HuH-7.5 (cell line): ENCODE results near the gene ITPKB.
"Not testable (repeated sequence)": the region's sequence is repeated elsewhere in the genome, so short reads cannot be mapped to it uniquely, and the experiment has no call there.

Experiments used
- DNase-seq: peaks from one replicate; pipeline ENCODE4 v3.0.0; 2011; ENCODE audit warnings: low spot score

Gene ITPKB

DNA sequence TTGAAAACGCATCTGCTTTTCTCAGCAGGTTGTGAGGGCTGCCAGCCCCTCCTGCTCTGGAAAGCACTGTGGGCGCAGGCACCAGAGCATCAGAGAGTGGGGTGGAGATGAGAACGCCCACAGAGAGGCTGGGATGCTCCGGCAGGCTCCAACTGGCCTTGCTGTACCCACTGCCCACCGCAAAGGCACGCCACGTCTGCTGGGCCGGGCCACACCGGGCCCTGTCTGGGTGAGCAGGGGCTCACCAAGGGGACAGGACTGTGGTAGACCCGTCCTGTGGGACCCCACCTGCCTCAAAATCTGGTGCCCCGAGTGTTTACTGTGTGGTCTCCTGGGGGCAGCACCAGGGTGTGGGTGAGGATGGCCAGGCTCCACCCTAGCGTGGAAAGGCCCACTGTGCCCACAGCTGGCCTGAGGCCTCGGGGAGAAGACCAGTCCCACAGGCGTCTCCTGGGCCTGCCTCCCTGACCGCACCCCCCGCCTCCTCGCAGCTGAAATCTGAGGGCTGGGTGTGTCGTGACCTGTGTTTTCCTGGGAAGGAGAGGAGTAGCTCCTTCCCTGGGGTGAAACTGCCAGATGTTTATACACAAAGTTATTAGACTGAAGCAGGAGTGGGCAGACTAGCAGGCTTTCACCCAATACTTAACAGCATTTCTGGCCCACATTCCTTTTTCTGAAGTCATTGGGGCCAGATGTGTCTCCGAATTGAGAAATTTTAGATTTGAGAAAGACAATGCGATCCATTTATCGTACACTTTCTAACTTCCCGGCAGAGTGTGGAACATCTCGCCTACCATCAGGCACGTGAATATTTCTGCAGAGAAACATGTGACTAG, 136.7 kb downstream of the ITPKB start:
- no peak for DNase-seq

DNA sequence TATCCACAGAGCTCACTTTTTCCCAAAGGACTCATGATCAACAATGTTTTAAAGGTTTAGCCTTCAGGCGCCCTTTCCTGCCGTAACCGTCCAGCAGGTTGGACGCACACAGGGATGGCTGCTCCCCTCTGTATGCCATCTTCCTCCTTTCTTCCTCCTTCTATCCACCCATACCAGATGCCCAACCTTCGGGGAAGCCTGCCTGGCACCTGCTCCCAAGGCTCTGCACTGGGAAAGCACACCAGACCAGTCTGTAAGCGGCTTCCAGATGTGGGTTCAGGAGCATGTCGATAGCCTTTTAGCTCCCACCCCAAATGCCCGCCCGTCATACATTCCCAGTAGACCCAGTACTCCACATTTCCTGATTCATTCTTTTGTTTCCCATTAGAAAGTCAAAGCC, 137.6 kb downstream of the ITPKB start:
- no peak for DNase-seq

DNA sequence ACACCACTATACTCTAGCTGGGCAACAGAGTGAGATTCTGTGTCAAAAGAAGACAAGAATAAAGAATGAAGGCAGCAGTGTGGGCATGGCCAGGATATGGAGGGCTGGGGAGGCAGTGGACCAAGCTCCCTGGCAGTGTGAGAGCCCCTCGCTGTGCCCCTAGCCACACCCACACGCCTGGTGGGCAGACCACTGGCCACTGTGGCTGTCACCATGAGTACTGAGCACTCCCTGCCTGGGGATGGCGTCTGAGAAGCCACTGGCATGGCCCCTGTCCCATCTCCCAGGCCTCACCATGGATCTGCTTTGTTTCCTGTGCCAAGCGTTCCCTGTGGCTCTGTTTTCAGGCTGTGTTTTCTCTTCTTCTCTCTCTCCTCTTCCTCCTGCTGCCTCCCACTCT, 138.8 kb downstream of the ITPKB start:
- no peak for DNase-seq

DNA sequence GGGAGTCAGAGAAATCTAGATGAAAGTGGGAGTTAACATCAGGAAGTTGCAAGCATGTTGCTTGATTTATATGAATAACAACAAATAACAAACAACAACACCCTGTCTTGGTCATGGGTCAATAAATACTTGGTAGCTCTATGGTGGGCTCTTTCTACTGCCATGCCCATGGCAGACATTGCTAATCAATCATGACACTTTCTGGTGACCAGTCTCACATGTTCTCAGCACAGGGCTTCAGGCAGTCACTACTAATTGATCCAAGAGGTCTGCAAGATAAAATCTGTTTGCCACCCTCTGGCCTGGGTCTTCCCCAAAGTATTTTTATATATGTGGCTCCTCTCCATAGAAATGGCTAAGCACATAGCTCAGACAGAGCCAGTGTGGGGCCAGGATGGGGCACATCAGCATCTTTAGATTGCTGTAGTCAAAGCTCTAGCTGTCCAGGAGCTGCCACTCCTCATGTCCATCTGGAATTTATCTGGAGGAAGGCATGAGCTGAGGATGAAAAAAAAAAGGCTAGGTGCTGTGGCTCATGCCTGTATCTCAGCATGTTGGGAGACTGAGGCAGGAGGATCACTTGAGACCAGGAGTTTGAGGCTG, 139.3 kb downstream of the ITPKB start:
- DNase-seq = no peak

DNA sequence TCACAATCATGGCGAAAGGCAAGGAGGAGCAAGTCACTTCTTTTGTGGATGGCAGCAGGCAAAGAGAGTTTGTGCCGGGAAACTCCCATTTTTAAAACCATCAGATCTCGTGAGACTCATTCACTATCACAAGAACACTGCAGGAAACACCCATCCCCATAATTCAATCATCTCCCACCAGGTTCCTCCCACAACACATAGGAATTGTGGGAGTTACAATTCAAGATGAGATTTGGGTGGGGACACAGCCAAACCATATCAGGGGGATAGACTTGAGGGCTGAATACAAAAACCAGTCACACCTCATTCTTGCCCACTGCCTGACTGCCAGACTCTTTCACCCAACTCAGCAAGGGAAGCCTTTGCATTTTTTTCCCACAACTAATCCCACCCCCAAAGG, 140.1 kb downstream of the ITPKB start:
- not testable (repeated sequence) for DNase-seq

DNA sequence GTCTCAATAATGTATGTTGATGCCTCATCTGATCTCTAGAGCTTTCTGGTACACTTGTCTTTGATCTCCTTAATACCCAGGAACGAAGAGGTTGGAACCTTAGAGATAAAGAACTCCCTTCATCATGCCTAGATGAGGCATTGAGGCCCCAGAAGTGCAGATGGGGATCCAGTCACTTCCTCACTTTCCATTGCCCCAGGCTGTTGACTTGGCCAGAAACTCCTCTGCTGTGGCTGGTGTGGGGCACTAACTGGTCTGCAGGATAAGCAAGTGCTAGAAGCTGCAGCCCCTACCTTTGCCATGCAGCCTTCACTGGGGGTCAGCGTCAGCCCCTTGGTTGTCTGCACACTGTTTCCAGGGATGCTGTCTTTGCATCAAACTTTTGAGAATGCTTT, 140.6 kb downstream of the ITPKB start:
- no peak for DNase-seq

DNA sequence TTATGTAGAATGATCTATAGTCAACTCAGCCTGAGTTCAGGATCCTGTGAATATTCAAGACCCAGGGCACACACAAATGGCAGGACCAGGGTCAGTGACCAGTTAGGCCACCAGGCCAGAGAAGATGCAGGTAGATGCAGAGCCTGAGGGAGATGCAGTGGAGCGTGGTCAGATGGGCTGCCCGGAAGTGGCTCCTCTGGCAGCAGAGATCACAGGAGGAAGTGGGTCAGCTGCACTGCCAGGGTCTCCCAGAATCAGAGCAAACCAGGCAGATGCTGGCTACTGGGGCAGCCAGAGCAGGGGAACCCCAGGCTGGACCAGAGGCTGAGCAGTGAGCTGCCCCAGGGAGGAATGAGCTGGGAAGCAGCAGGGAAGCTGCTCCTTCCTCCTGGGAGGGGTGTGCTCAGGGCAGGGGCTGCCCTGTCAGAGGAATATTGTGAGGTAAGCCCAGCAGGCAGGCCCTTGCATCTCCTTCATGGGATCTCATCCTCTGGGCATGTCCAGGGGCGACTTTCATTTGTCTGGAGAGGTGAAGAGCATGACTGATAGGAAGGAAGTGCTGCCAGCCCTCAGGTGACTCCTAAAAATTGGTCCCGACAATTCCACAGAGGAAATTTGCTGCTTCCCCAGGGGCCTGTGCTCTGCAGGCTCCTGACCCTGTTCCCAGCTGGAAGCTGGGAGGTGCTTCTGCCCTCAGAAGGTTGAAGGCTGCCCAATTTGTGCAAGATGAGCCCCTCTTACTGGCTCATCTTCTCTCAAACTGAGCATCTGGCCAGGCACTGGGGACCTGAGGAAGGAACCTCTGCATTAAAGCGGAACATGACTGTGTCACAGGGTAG, 141.2 kb downstream of the ITPKB start:
- no peak for DNase-seq

DNA sequence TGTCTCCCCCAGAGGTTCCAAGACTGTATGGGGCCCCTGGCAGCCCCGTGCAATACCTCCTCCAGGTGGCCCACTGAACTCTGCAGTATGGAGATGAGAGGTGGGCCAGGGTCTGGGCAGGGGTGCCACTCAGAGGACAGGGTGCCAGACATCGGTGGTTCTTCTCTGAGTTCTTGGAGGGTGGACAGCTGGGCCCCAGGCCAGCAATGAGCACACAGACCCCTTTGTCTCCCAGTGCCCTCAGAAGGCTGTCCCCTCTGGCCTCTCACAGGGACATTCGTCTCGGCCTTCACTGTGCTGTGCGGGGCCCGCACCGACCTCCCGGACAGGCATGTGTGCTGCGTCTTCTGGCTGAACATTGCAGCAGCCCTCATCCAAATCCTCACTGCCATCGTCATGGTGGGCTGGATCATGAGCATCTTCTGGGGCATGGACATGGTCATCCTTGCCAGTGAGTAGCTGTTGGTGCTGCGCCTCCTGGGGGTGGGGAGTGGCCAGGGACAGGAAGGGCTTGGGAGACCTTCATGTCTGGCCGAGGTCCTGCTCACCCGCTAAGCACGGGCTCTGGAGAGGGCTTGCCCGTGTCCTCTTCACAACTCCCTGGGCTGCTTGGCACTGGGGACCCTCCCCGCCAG, 142.4 kb downstream of the ITPKB start:
- DNase-seq = no peak

DNA sequence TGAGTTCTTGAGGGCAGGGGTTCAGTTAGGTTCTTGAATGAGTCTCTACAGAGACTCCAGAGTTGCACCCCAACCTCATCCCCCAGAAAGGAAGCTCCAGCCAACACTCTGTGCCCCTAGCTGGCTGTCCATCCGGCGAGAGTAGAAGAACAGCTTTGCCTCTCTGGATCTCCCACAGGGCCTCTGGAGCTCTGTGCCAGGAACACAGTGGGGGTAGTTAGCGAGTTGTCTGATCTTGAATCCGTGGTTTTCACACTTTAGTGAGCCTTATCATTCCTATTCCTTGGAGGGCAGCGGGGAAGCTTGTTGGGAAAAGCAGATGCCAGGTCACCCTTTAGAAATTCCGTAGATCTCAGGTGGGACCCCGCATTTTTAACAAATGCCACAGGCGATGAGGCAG, 145.5 kb downstream of the ITPKB start:
- no peak for DNase-seq

DNA sequence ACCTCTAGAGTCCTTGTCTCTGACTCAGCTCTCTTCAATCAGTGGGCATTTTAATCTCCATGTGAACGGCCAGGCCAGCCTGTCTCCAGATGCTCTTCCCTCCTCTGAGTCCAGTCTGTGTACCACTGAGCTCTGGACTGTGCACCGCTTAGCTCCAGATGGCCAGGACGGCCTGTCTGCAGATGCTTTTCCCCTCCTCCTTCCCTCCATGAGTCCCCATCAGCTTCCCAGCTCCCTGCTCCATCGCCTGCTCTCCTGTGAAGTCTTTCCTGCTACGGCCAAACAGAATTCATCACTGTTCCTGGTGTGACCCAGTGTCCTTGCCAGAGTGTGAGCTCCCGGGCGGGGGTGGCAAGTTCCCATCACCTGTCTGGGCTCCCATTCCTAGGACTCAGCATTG, 148.5 kb downstream of the ITPKB start:
- no peak for DNase-seq

DNA sequence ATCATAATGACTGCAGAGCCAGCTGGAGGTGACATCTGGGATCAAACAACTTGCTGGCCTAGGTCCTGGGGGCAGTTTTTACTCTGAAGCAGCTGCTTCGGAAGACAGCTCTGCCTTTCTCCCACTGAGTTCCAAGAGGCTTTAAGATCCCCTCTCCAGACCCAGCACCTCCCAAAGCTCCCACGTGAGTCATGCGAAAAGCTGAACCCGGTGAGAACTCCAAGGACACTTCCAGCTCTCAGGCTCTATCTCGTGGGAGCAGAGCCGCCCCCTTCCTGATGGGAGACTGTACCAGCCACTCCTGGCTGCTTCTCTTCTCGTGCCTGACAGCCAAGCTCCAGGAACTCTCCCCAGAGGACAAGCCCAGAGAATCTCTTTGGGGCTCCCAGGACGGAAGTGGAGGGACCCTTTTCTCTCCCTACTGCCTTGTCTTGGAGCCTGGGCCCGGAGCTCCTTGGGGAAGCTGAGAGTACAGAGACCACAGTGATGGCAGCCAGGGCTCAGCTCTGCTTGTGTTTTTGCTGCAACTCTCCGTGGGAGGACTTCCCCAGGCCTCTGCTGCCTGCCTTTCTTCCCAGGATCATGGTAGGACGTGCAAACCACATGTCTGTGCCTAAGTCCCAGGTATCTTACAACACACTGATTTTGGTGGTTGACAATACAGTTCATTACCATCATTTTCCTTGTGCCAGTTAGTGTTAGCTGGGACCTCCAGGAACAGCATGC, 149.9 kb downstream of the ITPKB start:
- no peak for DNase-seq

DNA sequence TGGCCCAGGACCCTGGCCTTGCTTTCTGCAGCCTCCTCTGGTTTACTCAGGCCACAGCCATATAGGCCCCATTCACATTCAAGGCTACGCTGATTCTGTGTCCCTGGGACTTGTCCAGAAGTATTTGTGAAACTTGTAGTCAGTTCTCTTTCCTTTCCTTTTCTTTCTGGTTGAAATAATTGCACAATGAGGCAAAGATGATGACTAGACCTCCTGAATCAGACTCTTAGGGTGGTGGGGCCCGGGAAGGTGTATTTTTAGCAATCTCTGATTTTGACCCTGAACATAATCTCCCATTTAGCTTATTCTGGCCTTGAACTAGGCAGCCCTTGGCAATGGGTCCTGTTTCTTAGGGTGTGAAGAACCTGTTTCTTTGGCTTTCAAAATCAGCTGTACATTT, 150.6 kb downstream of the ITPKB start:
- no peak for DNase-seq

DNA sequence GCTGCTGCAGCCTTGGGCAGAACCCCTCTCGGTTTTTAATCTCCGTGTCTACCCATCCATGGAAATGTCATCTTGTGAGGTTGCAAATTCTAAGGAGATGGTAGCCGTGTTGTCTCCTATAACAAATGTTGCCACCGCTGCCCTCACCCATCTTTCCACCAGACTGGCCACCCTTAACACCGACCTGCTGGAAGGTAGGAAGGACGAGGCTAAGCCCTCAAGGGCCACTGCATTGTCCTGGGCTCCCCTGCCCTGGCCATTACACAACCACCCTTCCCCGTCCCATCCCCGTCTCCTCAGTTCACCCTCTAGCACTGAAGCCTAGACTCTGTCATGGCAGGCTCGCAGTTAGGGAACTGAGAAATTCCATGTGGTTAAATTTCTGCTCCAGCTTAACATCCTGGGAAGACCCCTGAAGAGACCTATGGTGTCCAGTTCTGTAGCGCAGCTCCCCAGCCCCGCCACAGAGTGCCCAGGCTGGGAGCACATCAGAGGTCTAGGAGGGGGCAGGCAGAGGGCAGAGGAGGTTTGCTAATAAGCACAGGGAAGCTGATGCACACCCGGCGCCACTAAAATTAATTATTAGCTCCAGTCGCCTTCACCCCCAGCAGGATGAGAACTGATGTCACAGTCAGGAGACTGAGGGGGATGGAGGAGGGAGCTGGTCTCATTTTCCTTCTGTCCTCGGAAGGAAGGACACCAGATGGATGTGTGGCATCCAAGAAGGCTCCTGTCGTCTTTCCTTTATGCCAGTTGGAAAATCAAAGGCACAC, 152.2 kb downstream of the ITPKB start:
- DNase-seq = no peak

DNA sequence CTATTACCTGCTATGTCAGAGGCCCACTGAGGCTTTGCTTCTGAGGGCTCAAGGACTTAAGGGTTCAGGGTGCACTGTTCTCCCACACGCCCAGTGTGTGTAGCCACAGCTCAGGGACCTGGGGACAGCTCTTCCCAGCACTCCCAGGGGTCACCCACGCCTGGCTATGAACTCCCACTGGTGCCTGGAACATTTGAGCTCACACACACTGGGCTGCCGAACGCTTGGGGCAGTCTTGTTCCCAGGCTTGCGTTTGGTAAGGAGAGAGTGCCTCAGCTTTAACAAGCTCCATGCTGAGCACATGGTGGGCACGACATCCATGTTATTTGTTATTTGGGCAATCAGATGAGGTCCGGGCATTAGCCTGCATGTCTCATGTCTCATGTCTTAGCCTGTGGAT, 153.0 kb downstream of the ITPKB start:
- DNase-seq = no peak

DNA sequence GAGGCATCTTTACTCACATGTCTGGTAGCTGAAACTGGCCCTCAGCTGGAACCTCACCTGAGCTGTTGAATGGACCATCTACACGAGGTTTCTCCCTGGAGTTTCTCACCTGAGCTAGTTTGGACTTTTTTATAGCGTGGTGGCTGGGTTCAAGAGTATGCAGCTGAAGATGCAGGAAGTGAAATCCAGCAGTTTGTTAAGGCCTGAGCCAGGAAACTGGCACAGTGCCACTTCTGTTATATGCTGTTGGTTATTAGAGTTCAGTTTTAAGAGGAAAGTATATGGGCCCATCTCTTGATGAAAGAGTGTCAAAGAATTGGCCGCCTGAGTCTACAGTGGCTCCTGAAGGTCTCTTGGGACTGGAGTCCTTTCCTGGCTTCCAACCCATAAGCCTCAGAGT, 154.9 kb downstream of the ITPKB start:
- no peak for DNase-seq

DNA sequence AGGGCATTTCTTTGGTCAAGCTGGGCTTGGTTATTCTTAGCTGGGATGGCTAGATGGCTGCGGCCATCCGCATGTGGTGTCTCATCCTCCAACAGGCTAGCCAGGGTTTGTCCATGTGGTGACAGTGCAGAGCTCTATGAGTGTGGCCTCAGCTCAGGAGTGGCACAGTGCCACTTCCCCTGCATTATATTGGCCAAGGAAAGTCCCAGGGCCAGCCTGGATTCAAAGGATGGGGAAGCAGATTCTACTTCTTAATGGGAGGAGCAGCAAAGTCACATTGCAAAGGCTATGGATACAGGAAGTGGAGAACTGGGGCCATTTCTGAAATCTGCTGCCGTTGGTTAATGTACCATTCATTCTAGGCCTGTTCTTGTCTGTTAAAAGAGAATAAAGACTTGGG, 156.1 kb downstream of the ITPKB start:
- DNase-seq = no peak
